Stimulated activated CD4-positive, alpha-beta T cell treated with anti-CD3 and anti-CD28 coated beads, Interleukin-4, amount 100 ng/mL, for 1 hour (primary cell): ENCODE data around the gene BCAS3.

ENCODE experiments used
- DNase-seq: peaks from one replicate; pipeline ENCODE4 v3.0.0-alpha.2; 2020

BCAS3 gene

GRCh38 chr17:60676758-60677307 lies 818 bp upstream of the BCAS3 start:
- DNase-seq = no peak

DNA sequence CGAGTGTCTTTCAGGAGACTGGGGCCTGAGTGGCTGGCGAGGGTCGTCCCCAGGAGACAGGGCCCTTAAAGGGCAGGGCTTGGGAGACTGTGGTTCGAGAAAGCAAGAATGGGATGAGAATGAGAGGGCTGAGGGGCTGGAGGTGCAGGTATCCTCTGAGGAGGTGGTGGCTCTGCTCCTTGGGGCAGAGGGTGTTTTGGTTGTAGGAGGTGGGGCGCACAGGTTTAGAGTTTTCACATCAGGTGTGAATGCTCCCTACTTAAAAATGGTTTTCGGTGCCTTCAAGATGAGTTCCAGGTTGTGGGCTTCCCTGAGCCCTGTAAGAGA lies 430 bp downstream of the BCAS3 start:
- DNase-seq = no peak

- DNase-seq = no peak
Measured at GRCh38 chr17:60679287-60679686, 1.6 kb downstream of the BCAS3 start.

GRCh38 chr17:60680754-60681153 lies 3.1 kb downstream of the BCAS3 start:
- no peak for DNase-seq

- no peak for DNase-seq
Measured at GRCh38 chr17:60685437-60685836, 7.8 kb downstream of the BCAS3 start.

DNA sequence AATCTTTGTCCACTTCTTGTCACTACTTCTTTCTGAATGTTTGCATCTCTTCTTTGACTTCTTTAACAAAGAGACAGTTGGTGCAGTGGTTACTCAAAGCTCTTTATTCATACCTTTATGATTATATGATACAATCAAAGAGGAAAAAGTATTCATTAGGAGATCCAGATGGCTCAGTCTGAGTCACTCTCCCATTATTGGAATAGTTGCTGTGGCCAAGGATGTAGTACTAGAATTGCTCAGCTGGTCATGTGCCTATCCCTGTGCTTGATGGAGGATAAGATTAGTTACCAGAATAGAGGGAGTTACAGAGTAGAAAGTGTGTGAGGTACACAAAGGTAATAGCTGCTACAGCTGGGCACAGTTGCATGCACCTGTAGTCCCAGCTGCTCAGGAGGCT lies 18.3 kb downstream of the BCAS3 start:
- no peak for DNase-seq

DNA sequence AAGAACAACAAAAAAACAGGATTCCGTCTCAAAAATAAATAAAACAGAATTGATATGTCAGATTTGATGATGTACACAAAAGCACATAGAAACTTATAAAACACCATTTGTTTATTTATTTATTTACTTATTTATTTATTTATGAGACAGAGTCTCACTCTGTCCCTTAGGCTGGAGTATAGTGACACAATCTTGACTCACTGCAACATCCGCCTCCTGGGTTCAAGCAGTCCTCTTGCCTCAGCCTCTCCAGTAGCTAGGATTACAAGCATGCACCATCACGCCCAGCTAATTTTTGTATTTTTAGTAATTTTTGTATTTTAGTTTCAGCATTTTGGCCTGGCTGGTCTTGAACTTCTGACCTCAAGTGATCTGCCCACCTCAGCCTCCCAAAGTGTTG lies 21.4 kb downstream of the BCAS3 start:
- no peak for DNase-seq

DNA sequence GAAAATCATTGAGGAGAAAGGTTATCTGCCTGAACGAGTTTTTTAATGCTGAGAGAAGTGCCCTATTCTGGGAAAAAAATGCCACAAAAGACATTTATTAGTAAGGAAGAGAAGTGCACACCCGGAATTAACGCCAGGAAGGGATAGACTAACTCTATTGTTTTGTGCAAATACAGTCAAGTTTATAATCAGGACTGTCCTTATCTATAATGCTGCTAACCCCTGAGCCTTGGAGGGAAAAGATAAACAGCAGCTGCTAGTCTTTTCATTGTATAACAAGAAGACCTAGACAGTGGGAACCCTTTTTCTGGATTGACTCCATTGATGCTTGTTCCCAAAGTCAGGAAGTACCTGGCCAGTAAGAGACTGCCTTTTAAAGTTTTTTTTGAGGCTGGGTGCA lies 26.5 kb downstream of the BCAS3 start:
- DNase-seq = no peak

DNA sequence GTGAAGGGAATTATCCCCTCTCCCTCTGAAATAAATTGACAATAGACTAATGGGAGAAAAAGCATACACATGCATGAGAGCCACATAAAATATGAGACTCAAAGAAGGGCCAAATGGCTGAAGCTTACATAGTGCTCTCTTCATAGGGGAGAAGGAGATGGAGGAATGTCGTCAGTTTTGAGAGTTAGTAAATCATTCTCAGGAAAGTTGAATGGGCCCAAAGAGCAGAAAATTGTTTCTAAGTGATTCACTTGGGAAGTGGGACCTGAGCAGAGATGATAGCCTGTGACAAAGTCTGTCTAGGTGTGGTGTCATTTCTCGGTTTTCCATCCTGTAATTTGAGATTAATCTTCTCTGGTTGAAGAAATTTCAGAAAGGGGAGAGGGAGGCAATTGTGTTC lies 35.0 kb downstream of the BCAS3 start:
- DNase-seq = no peak

DNA sequence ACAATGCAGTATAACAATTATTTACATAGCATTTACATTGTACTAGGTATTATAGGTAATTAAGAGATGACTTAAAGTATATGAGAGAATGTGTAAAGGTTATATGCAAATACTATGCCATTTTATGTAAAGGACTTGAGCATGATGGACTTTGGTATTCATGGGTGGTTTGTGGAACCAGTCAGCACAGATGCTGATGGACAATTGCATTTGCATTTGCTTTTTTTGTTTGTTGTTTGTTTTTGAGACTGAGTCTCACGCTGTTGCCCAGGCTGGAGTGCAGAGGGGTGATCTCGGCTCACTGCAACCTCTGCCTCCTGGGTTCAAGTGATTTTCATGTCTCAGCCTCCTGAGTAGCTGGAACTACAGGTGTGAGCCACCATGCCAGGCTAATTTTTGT lies 36.0 kb downstream of the BCAS3 start:
- no peak for DNase-seq

- DNase-seq = no peak
Measured at GRCh38 chr17:60716766-60717165, 39.1 kb downstream of the BCAS3 start.

DNA sequence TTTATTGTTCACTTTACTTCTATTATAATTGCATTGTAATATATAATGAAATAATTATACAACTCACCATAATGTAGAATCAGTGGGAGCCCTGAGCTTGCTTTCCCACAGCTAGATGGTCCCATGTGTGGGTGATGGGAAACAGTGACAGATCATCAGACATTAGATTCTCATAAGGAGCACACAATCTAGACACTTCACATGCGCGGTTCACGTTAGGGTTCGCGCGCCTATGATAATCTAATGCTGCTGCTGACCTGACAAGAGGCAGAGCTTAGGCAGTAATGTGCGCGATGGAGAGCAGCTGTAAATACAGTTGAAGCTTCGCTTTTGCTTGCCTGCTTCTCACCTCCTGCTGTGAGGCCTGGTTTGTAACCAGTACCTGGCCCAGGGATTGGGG lies 40.2 kb downstream of the BCAS3 start:
- DNase-seq = no peak

- no peak for DNase-seq
Measured at GRCh38 chr17:60720763-60721531, 43.3 kb downstream of the BCAS3 start.

- DNase-seq = no peak
Measured at GRCh38 chr17:60724647-60725046, 47.0 kb downstream of the BCAS3 start.

DNA sequence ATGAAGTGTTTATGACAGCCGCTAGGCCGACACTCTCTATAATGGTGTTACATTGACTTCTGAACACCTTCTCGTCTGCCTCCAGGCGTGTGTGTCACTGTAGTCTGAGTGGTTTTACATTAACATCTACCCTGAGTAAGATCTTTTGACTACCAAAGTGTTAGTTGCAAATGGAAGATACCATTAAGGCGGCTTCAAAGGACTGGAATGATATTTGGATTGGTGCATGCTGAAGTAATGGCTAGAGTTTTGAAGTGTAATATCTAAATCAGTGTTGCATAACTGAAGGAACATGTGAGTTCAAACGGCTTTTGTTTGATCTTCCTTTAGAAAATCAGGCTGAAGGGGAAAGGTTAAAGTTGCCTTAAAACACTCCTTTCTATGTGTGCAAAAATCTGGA lies 52.2 kb downstream of the BCAS3 start:
- DNase-seq = no peak

- no peak for DNase-seq
Measured at GRCh38 chr17:60730273-60730672, 52.6 kb downstream of the BCAS3 start.

DNA sequence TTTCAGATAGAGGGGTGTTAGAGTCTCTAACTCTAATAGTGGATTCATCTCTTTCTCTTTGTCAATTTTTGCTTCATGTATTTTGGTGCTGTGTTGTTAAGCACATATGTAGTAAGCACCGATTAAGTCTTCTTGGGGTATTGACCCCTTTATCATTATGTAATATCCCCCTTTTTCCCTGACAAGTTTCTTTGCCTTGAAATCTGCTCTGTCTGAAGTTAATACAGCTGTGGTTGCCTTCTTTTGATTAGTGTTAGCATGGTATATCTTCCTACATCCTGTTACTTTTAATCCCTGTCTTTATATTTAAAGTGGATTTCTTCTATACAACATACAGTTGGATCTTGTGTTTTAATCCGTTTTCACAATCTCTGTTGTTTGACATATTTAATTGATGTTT lies 60.6 kb downstream of the BCAS3 start:
- no peak for DNase-seq

DNA sequence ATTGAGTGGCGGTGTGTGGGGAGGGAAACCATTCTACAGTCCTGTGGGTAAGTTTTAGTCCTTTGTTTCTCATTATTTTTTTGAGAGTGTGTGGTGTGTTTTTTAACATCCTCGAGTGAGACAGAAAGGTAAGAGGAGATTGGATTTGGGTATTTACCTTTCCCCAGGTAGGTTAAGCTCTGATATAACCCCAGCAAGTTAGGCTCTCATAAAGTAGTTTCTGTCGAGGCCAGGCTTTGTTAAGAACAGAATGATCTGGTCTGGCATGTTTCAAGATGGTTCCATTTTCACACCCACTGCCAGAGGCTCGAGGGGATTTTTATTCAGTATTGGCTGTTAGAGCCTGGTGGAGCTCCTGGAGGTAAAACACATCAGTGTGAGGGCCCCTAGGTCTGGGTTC lies 62.9 kb downstream of the BCAS3 start:
- DNase-seq = no peak

- no peak for DNase-seq
Measured at GRCh38 chr17:60741031-60741430, 63.4 kb downstream of the BCAS3 start.

DNA sequence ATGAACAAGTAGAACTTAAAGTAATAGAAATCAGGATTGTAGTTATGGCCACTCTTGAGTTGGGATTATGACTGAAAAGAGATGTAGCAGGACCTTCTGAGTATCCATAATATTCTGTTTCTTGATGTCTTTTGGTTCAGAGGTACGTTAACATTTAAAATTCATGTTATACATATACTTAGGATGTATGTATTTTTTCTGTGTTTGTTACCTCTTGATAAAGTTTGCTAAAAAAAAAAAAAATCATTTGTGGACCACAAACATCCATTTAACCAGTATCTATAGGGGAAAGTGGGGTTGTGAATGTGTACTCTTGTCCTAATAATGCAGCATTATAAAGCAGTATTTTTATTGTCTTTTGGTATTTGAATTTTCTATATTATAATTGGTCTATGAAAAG lies 65.6 kb downstream of the BCAS3 start:
- DNase-seq = no peak

GRCh38 chr17:60743799-60744198 lies 66.1 kb downstream of the BCAS3 start:
- no peak for DNase-seq

DNA sequence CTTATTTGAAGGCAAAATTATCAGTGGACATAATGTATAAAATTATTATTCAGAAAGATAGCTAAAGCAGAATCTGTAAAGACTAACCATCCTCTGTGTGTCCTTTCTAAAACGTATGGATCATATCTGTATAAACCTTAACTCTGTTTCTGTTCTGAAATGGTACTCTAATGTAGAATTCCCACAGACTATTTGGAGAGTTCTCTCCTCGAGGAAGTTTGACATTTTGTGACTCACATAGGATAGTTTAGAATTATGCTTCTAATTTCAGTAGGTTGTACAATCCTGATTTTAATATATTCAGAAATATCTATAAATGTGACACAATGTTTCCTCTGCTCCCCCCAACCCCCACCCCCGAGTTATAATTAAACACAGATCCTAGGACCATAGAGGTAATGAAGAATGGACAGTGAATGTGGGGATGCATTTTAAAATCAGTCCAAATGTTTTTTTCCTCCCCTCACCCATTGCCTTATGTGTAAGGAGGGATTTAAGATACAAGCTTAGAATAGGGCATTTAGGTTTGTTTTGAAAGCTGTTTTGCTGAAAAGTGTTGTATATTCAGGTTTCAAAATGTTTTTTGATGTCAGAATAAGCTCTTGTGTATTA lies 66.8 kb downstream of the BCAS3 start:
- no peak for DNase-seq

DNA sequence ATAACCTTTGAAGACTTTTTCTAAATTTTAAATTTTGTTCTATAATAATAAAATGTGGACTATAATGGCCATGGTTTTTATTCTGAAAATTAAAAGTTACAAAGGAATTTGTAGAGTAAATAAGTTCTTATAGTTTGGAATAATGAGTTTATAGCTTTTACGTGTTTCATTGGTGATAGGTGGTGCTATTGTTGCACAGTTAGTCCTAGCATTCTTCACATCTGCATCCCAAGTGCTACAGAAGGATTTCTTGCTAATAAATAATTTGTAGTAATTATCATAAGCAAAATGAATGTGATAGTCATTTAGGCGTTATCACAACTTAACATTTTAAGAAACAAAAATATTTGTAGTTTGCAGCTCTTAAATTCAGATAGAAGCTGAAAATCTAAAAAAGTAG lies 67.9 kb downstream of the BCAS3 start:
- DNase-seq = no peak

GRCh38 chr17:60747069-60747808 lies 69.6 kb downstream of the BCAS3 start:
- no peak for DNase-seq
